Upper lobe of right lung (tissue), 1 donor: ENCODE measurements around the gene PHLPP1. TPM values are rescaled to one million over a fixed set of nuclear protein-coding genes. Genes with fewer than 3 reads are reported as not detected.

ENCODE experiments used
- ATAC-seq: fragments of 200-7000 bp; cut with Tn5 transposase; one replicate; pipeline ENCODE4 v1.9.1; 2020; ENCODE audit warnings: mild to moderate bottlenecking, moderate library complexity
- DNase-seq: peaks from one replicate; pipeline ENCODE4 v3.0.0-alpha.2; 2020
- H3K27ac ChIP-seq: fragments of 200-600 bp; one replicate; pipeline ENCODE4 v1.8.0; 2022
- H3K27me3 ChIP-seq: fragments of 200-600 bp; one replicate; pipeline ENCODE4 v1.8.0; 2022; ENCODE audit warnings: mild to moderate bottlenecking
- H3K36me3 ChIP-seq: fragments of 200-600 bp; one replicate; pipeline ENCODE4 v1.8.0; 2022
- H3K4me1 ChIP-seq: fragments of 200-600 bp; one replicate; pipeline ENCODE4 v1.8.0; 2022
- H3K4me3 ChIP-seq: fragments of 200-600 bp; one replicate; pipeline ENCODE4 v1.8.0; 2022; ENCODE audit warnings: mild to moderate bottlenecking
- H3K9me3 ChIP-seq: fragments of 200-600 bp; one replicate; pipeline ENCODE4 v1.8.0; 2022
- intact Hi-C: fragments of 100-400 bp; cut with DNase I; formaldehyde crosslinking; loops from one replicate; pipeline ENCODE4 v1.11.0; 2022
- total RNA-seq: library from RNA; stranded (reverse); fragmentation: NEBNext Ultra II Directional; extraction: Animal tissue kit (Norgen Biotek cat#: 25700); gene quantifications from one replicate; pipeline ENCODE4 v1.2.1, GENCODE V29; 2021
- TF ChIP-seq, protein P1 (sequence below): fragments of 200-600 bp; IDR thresholded peaks from one replicate; pipeline ENCODE4 v1.8.0; 2022; ENCODE audit warnings: antibody characterized with exemption
- donor health status: DM: no; HTN: yes; CAD: no; lungs with severe emphysema.

The PHLPP1 gene
- total RNA-seq, 1 donor from 2014 or later = 11.9 TPM

DNA sequence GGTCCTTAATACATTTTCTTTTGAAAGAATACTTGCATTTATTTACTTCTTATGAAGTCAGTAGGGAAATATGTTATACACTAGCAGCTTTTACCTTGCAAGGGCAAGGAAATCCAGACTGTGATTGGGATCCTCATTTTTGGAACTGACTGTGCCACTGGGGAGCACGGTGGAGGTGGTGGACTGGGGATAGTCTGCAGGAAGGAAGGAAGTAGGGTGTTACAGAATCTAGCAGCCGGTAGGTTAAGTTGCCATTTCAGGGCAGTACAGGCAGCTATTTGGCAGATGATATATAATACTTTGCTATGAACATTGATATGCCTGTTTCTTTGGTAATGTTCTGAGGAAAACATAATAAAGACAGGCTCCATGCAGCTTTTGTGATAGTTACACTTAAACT is 238.3 kb downstream of the PHLPP1 start:
- Histone ChIP-seq H3K36me3 (no peaks in the 10 kb centered on the region), H3K27me3 (no peaks in the 10 kb centered on the region), H3K4me3 (no peak overlapping the region), H3K4me1 (peaks cover 13% of the 10 kb centered on the region), H3K27ac (no peak overlapping the region), H3K9me3 (no peaks in the 10 kb centered on the region)
- TF ChIP-seq, protein P1, sequence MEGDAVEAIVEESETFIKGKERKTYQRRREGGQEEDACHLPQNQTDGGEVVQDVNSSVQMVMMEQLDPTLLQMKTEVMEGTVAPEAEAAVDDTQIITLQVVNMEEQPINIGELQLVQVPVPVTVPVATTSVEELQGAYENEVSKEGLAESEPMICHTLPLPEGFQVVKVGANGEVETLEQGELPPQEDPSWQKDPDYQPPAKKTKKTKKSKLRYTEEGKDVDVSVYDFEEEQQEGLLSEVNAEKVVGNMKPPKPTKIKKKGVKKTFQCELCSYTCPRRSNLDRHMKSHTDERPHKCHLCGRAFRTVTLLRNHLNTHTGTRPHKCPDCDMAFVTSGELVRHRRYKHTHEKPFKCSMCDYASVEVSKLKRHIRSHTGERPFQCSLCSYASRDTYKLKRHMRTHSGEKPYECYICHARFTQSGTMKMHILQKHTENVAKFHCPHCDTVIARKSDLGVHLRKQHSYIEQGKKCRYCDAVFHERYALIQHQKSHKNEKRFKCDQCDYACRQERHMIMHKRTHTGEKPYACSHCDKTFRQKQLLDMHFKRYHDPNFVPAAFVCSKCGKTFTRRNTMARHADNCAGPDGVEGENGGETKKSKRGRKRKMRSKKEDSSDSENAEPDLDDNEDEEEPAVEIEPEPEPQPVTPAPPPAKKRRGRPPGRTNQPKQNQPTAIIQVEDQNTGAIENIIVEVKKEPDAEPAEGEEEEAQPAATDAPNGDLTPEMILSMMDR = no peak
- ATAC-seq (no peak), DNase-seq (no peak)
- intact Hi-C loops = no loop called here

DNA sequence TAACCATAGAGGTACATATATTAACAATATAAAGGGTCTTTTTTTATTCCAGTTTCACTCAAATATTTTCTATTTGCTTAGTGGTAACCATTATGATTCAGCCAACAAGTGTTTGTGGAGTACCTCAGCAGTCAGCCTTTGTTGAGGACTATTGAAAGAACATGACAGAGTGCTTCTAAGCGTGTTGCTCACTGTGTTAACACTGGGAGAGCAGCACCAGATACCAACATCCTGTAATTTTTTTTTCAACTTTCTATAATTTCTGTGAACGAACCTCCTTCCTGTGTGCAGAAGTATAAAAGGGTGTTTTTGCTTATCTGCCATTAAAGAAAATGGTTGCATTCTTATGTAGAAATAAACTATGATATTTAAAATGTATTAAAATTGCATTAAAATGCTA is 239.0 kb downstream of the PHLPP1 start:
- no peak for DNase-seq

DNA sequence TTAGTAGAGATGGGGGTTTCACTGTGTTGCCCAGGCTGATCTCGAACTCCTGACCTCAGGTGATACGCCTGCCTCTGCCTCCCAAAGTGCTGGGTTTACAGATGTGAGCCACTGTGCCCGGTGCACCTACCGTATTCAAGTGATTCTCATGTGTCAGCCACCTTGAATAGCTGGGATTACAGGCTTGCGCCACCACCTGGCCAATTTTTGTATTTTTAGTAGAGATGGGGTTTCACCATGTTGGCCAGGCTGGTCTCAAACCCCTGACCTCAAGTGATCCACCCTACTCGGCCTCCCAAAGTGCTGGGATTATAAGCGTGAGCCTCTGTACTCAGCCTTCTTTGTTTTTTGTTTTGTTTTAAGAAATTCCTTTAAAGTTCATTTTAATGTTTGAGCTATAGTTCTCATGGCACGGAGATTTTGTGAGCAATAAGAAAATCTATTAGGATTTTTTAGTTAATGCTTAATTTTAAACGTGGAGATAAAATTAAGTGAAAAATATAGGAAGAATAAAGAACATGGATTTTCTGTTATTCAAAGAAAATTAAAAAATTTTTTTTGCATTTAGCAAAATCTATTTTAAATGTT is 242.6 kb downstream of the PHLPP1 start:
- intact Hi-C loops = no loop called here
- no peaks in the 10 kb centered on the region for H3K9me3 ChIP-seq
- DNase-seq (no peak), ATAC-seq (peak; percentile 81)
- no peak overlapping the region for H3K27ac ChIP-seq
- H3K36me3 ChIP-seq = no peaks in the 10 kb centered on the region
- no peak overlapping the region for H3K4me3 ChIP-seq
- no peaks in the 10 kb centered on the region for H3K27me3 ChIP-seq
- H3K4me1 ChIP-seq = peaks cover 13% of the 10 kb centered on the region
- TF ChIP-seq, protein P1 = peak; percentile 52

More for the DNA sequence above, 239.0 kb downstream of the PHLPP1 start:
- peaks cover 13% of the 10 kb centered on the region for H3K4me1 ChIP-seq
- H3K9me3 ChIP-seq = no peaks in the 10 kb centered on the region
- ATAC-seq = peak; percentile 59
- TF ChIP-seq, protein P1 = no peak
- no peak overlapping the region for H3K4me3 ChIP-seq
- H3K27me3 ChIP-seq = no peaks in the 10 kb centered on the region
- intact Hi-C loops = no loop called here
- H3K36me3 ChIP-seq = no peaks in the 10 kb centered on the region
- H3K27ac ChIP-seq = no peak overlapping the region

DNA sequence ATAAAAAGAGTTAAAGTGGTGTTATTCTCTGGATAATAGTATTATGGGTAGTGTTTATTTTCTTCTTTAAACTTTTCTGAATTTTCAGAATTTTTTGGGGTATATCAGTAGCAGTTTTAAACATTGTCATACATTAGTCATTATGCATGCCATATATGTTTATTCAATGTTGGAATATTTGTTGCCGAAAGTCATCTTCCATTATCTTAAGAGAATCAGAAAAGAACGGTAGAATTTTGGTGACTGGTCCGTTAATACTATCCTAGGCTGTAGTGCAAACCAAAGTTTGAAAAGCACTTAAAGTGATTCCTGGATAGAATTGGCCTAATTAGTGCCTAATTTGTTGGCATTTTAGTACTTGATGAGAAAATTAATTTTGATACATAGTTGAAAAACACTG is 244.1 kb downstream of the PHLPP1 start:
- H3K9me3 ChIP-seq = no peaks in the 10 kb centered on the region
- intact Hi-C loops = no loop called here
- H3K27ac ChIP-seq = no peak overlapping the region
- ATAC-seq (no peak), DNase-seq (no peak)
- H3K36me3 ChIP-seq = peaks cover 12% of the 10 kb centered on the region
- no peak overlapping the region for H3K4me3 ChIP-seq
- peaks cover 3% of the 10 kb centered on the region for H3K4me1 ChIP-seq
- no peaks in the 10 kb centered on the region for H3K27me3 ChIP-seq
- TF ChIP-seq, protein P1 = no peak

DNA sequence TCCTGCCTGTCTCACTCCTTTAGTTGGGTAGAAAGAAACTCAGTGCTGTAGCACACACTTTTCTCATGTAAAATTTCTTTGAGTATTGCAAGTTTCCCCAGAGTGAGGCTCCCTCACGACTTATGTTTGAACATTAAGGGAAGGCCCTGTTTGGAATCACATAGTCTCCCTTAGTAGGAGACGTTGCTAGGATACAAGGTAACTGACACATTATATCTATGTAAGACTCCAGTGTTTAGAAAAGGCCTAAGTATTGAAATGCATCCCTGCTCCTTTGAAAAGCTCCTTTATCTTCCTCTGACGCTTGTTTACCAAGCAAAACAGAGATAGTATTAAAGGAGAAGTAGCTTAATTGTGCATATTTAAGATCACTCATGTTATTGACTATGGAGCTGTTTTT is 248.2 kb downstream of the PHLPP1 start:
- intact Hi-C loops = no loop called here
- H3K36me3 ChIP-seq = peaks cover 12% of the 10 kb centered on the region
- DNase-seq (no peak), ATAC-seq (no peak)
- H3K4me1 ChIP-seq = no peaks in the 10 kb centered on the region
- TF ChIP-seq, protein P1 = no peak
- H3K9me3 ChIP-seq = no peaks in the 10 kb centered on the region
- H3K4me3 ChIP-seq = no peak overlapping the region
- H3K27me3 ChIP-seq = no peaks in the 10 kb centered on the region
- no peak overlapping the region for H3K27ac ChIP-seq

DNA sequence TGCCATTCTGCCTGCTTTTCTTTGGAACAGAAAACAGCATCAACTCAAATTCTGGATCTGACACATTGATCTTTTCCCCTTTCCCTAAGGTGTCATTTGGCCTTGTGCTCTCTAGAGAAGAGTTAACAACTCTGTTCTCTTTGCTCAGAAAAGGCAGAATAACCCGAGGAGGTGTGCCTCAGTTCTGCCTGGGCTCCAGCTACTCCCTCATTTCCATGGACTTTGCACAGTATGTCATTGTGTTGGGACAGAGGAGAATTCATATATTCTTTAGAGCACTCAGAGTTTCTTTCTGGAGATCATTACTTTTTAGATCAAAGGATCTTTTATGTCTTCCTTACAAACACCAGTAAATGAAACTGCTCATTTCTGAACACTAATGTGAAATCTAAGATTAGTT is 249.1 kb downstream of the PHLPP1 start:
- intact Hi-C loops = no loop called here

More for the DNA sequence above, 249.1 kb downstream of the PHLPP1 start:
- Histone ChIP-seq H3K4me3 (no peak overlapping the region), H3K4me1 (no peaks in the 10 kb centered on the region), H3K27ac (no peak overlapping the region), H3K27me3 (no peaks in the 10 kb centered on the region), H3K36me3 (peaks cover 12% of the 10 kb centered on the region), H3K9me3 (no peaks in the 10 kb centered on the region)
- DNase-seq = no peak
- TF ChIP-seq, protein P1 = no peak
- ATAC-seq = no peak
